ENCODE measurements around the gene SNX32.
A peak's percentile ranks its signal among the peaks of the same experiment; 100 is the strongest.

Gene SNX32
- total RNA-seq, result 0.71 to 0.96 (median 0.82) reads per million in 3 experiments

DNA sequence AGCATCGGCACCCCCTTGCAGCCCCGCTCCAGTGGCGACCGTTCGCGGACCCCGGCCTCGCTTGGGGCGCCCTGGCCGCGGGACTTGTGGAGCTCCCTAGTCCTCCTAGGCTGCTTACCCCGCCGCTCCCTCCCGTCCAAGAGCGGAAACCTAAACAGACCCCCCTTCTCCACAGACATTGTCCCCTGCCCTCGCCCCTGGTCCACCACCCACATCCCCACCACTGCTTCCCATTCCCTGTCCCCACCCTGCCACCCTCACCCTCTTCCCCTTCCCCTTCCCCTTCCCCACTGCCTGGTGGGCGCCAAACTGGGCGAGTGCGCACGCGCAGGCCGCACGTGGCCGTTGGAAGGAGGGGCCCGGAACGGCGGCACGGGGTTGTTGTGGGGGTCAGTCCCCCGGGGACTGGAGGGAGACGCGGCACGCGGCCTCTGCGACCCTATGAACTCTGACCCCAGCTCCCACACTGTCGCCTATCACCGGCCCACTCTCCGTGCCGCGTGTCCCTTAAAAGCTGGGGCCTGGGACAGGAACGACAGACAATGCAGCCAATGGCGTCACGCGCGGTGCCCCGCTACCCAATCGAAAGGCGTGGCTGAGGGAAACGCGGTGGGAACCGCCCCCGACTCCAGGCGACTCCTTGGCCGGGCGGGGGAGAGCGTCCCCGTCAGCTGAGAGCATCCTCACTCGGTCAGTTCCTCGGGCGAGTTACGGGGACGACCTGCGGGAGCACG lies at the start of gene SNX32:
TSS of gene SNX32 (plus strand) at position 667 of the 734 bp plus-strand sequence. CDS start 103 bp downstream, outside the sequence.
- peak; percentile 91 for DNase-seq

- DNase-seq, result peak; percentile 24
Observed at GRCh38 chr11:65785319-65786007, 48.3 kb upstream of the SNX32 start.

DNA sequence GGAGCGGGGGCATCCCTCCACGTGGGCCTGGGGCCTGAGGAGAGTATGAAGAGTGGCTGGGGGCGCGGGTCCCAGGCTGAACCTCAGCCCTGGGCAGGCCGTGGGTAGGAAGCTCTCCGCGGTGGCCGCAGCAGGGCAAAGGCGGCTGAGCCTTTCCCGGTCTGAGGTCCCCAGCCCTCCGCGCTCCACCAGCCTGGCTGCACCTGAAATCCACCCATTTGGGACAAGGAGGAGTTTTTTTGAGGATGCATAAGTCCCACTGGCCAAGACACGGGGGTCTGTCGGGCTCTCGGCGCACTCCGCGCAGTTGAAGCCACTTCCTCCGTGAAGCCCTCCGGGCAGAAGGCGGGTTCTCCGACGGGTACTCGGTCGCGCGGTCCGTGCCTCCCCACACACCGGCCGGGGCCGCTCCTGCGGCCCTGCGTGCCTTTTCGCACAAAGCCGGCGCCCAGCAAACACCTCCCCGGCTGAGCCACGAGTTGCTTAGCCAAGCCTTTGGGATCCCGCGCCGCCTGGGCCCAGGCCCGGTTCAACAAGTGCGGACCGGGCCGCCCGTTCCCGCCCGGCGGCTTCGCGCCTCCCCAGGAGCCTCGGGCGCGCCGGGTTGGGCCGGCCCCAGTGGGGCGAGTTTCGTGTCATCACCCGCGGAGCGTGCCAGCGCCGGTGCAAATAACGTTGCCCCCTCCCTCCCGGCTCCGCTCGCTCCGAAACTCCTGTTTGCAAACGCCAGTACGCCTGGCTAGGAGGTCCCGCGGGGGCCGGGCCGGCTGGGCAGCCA lies 47.6 kb upstream of the SNX32 start:
- peak; percentile 12 for DNase-seq

- no peak for DNase-seq
Observed at GRCh38 chr11:65786786-65787636, 46.8 kb upstream of the SNX32 start, which contains the start of gene OVOL1. Gene OVOL1 (plus strand): TSS chr11:65787063. CDS start chr11:65787374, 311 bp downstream.

DNA sequence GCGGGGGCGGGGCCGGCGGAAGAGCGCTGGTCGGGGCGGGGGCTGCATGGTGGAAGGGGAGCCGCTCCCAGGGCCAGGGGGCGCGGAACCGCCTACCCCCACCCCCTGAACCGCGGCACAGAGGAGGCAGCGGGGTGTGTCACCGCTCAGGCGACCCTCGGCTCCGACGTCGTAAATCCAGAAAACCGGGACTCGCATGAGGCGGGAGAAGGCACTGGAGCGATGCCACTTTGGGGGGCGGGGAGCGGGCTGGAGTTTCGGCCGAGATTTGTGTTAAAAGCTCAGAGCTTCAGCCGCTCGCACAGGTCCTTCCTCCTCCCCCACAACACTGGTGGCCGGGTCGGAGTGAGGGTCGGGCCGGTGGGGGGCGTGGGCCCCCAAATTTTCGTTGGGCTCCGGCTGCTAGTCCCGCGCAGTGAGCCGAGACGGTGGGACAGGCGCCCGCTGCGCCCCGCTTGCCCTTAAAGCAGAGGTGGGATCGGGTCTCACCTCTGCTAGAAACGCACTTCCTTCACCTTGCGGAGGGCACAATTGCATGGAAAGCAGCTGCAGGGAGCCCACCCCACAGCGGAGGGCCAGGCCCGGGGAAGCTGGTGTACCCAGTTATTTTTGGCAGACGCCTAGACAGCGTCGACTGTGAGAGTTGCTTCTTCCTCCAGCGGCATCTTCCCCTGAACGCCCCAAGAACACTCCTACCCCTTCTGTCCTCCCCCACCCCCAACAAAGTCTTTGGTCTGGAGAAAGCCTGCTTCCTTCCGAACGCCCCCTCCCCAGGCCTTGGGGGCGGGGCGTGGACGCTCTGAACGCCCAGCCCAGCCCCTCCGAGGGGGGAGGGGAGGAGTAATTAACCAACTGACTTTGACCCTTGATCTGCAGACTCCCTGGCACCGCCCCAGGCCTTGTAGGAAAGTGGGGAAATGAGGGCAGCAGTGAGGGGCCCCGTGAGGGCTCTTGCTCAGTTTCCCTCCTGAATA lies 45.8 kb upstream of the SNX32 start:
- DNase-seq, result no peak

DNA sequence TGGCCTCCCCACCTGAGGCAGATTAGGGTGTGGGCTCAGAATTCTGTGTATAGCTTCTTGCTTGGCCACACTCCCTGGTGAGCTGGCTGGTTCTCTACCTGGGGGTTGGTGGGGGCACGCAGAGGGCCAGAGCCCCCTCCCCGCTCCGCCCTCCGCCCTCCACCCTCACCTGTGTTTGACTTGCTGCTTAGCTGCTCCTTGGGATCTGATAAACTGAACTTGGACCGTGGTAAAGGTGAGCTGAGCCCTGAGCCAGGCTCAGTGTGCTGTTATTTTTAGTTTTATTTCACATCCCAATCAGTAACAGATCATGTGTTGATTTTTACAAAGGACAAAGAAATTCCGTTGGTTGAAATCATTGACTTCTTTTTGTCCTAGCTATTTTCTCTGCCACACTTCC lies 44.9 kb upstream of the SNX32 start:
- DNase-seq, result no peak

DNA sequence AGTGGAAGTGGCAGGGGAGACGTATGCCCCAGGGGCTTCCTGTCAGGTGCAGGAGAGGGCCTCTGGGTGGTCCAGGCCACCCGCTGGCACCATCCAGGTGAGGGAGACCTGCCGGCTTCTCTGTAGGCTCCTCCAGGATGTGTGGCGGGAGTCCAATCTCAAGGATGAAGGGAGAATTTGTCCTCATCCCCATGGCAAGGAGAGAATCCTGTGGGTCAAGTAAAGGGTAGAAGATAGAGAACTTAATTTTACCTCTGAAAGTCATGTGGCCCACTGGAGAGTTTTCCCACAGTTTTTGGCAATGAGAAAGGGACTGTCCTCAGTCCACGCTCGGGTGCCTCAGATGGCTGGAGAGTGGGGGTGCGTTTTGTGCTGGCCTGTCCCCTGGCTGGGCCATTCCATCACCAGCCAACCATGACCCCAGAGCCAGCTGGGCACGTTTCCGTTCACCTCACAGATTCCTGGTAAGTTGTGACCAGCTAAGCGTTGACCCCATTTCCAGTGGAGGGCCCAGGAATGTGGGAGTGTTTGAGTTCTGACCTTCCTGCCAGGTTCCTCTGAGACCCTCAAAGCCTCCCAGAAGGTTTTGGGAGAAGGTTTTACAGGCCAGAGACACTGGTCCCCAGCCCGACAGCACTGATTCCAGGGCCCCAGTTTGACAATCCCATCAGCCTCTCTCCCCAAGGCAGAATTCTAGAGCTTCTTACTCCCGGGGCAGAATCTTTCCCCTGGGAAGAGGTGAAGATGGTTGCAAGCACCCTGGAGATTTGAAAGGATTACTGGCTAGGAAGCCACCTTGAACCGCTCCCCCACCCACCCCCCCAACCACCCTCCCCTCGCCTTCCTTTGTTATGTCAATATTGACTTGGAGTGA lies 44.3 kb upstream of the SNX32 start:
- no peak for DNase-seq

DNA sequence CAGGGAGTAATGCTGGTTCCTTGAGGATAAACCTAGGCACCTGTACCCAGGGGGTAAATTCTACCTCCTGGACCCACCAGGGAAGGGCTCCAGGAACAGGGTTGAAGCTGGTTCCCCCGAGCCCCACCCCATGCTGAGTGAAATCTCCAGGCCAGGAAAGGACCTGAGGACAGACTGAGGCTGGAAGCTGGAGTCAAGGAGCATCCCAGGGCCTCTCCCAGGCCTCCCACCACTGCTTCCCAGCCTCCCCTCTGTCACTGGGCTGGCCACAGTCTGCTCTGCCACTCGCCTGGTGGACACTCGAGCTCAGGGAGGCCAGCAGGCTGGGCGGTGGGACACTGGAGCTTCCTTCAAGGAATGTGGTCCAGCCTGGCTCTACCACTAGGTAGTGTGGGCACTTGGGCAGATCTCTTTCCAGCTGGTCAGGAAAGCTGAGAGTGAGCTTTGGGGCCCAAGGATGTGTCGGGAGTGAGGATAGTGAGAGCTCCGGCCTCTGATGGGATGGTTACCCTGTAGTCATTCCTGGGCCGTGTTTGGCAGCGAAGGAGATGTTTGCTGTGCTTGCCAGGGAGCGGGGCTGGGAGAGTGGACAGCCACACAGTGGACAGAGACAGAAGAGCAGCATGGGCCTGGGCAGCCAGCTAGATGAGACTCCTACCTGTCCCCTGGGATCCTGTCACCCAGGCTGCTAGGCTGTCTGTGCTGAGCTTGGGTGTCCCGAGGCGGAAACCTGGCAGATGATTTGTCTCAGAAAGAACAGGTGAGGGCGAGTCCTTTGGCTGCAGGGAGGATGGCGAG lies 43.5 kb upstream of the SNX32 start:
- no peak for DNase-seq

DNA sequence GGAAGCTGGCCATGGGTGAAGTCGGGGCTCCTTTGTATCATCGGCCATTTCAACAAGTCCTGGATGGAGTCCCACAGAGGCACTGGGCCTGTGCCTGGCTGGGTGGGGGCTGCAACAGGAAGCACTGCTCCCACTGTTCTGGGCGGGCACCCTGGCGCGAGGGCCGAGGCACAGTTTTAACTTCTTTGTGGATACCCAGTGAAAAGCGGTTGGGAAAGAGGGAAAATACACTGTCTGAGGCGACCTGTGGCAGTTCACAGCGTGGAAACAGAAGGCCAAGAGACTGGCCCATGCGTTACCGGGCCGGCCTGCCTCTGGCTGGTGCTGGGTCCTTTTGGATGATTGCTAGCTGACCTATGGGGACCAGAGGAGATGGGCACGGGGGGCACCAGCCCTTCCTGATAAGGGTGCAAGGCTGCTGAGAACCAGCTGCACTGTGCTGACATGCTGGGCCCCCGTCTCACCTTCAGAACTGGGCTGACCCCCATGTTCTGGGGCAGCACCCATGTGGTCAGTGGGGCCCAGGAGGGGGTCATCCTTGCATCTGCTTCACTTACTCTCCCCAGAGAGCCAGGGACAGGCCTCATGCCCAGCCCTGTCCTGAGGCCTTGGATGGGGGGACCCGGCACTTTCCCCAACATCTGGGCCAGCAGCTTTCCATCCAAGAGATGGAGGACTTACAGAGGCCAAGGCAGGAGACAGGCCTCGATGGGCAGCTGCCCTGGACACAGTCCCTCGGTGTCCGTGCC lies 42.7 kb upstream of the SNX32 start:
- DNase-seq, result no peak

GRCh38 chr11:65791719-65792213 lies 42.0 kb upstream of the SNX32 start:
- DNase-seq, result no peak

DNA sequence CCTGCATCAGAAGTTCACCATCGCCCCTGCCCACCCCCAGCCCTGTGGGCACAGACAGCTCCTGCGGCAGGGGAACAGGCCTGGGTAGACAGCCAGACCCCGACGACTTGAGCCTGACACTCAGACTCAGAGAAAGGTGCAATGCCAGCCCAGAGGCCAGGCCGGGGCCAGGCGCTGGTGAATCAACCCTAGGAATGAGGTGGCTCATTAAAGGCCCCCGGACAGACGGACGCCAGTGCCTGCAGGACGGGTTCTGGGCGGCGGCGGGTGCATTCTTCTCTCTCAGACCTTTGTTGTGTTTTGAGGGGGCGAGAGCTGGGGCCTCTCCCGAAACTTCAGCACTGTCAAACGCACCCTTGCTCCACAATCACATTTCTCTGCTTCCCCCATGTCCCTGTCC lies 41.3 kb upstream of the SNX32 start:
- DNase-seq, result no peak

GRCh38 chr11:65793144-65793581 lies 40.6 kb upstream of the SNX32 start:
- DNase-seq, result no peak

DNA sequence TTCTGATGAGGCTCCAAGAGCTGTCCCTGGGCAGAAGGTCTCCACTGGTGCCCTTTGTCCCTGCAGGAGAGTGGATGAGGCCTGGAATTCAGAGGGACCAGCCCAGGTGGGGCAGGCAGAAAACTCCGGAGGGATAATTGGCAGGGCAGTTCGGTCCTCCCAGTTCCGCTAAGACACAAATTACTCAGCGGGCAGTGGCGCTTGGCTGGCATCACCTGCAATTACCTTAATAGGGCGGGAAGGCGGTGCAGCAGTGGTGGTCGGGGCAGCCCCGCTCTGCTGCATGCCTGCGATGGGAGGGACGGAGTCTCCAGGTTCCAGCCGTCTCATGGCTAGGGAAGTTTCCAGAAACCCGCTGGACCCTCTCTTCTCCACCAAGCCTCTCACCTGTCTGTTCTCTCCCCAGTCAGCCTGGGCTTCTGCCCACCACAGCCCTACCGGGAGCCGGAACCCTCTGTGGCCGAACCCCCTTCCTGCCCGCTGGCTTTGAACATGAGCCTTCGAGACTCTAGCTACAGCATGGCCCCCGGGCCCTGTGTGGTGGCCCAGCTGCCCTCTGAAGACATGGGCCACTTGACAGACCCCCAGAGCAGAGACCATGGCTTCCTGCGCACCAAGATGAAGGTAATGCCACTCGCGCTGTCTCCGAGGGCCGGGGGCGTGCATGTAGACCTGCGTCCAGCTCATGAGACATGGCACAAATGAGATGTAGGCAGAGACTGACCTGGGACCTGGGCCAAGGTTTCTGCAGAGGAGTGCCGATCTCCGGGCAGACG lies 40.0 kb upstream of the SNX32 start:
- DNase-seq, result no peak

- no peak for DNase-seq
Observed at GRCh38 chr11:65794570-65795510, 38.9 kb upstream of the SNX32 start.

- no peak for DNase-seq
Observed at GRCh38 chr11:65796726-65797601, 36.8 kb upstream of the SNX32 start.
